Pancreas (tissue), 10 donors: ENCODE measurements around the gene FAM20A. TPM values are rescaled to one million over a fixed set of nuclear protein-coding genes. Genes with fewer than 3 reads are reported as not detected.
A peak's percentile ranks its signal among the peaks of the same experiment; 100 is the strongest.

Experiments used
- ATAC-seq, 4 donors: fragments of 200-7000 bp; cut with Tn5 transposase; one replicate each; pipeline versions ENCODE4 v1.8.0 to v1.9.1; 2020; ENCODE audit warnings: mild to moderate bottlenecking in 4 of 4, moderate library complexity in 4 of 4
- DNase-seq, 6 donors: peaks; one replicate each; pipeline ENCODE4 v3.0.0-alpha.2; 2020
- FAIRE-seq: peaks from 2 replicates; lab custom pipeline; 2012; peaks lifted over from hg19 to GRCh38; lab: Jason Lieb, UNC
- H3K27ac ChIP-seq, 4 donors: fragments of 200-600 bp; sonication (generic); 1 replicate in 3 of 4; 2 replicates in 1 of 4; pipeline versions ENCODE4 v1.5.0 to v1.8.0; 2020
- H3K27me3 ChIP-seq, 4 donors: fragments of 200-600 bp; one replicate each; pipeline ENCODE4 v1.8.0; 2021
- H3K36me3 ChIP-seq, 3 donors: fragments of 200-600 bp; sonication (generic) in 1 of 3; one replicate each; pipeline versions ENCODE4 v1.5.0 to v1.8.0; 2020 to 2021
- H3K4me1 ChIP-seq, 3 donors: fragments of 200-600 bp; one replicate each; pipeline ENCODE4 v1.8.0; 2021
- H3K4me3 ChIP-seq, 4 donors: fragments of 200-600 bp; sonication (generic) in 2 of 4; one replicate each; pipeline versions ENCODE4 v1.5.0 to v1.8.0; 2020 to 2021
- H3K9me3 ChIP-seq, 4 donors: fragments of 200-600 bp; one replicate each; pipeline ENCODE4 v1.8.0; 2021
- WGBS, 2 donors: extraction: QIAGEN DNeasy Blood & Tissue Kit; methylation state at CpG; one replicate each; pipeline ENCODE4 v1.1.7; 2013; 5-methylcytosine and 5-hydroxymethylcytosine counted together
- intact Hi-C, 3 donors: fragments of 100-400 bp; cut with DNase I; formaldehyde crosslinking; loops; one replicate each; pipeline versions ENCODE4 v1.11.1 to v1.14.2; 2022
- polyA plus RNA-seq, 2 donors: library from polyadenylated mRNA; stranded (reverse); fragments of 200-250 nt; gene quantifications; one replicate each; pipeline ENCODE4 v1.2.3, GENCODE V29; 2013
- total RNA-seq, 6 donors: library from RNA; stranded (reverse); fragmentation: NEBNext Ultra II Directional in 4 of 6; extraction: Animal tissue kit (Norgen Biotek cat#: 25700) in 4 of 6; gene quantifications; one replicate each; pipeline versions ENCODE4 v1.2.1 to v1.2.4, GENCODE V29; 2021 to 2023
- TF ChIP-seq, protein P1 (sequence below), 4 donors: fragments of 200-600 bp; sonication (generic) in 3 of 4; IDR thresholded peaks; one replicate each; pipeline versions ENCODE4 v1.5.0 to v1.8.0; 2021; ENCODE audit warnings: antibody characterized with exemption in 4 of 4
- donor health status: healthy with polysubstance abuse.
- donor health status: DM: no; HTN: no; CAD: no; lungs with moderate emphysema.
- donor health status: DM: no; HTN: no; CAD: no.
- donor health status: control.
- donor health status: control.
- donor health status: Bipolar disorder and iron deficiency.
- donor health status: DM: yes; HTN: yes; CAD: no.
- donor health status: DM: no; HTN: no; CAD: no.
- donor health status: DM: no; HTN: no; CAD: no.
- donor health status: DM: yes; HTN: yes; CAD: no.

FAM20A gene
- total and polyA plus RNA-seq, 8 donors: 0.46 to 9.0 (median 3.9) TPM

GRCh38 chr17:68535922-68536321, 65.2 kb downstream of the FAM20A start:
- FAIRE-seq (no peak), ATAC-seq (no peak), DNase-seq (no peak)
- 52 to 53% methylated on average over 3 of the region's 3 CpGs for WGBS, 2 donors
- H3K27me3 ChIP-seq: no peaks in the 10 kb centered on the region
- intact Hi-C loops: no loop called here
- H3K9me3 ChIP-seq: no peaks in the 10 kb centered on the region
- peaks cover 0 to 25% (median 0%) of the 10 kb centered on the region in 3 donors for H3K36me3 ChIP-seq
- TF ChIP-seq, protein P1, sequence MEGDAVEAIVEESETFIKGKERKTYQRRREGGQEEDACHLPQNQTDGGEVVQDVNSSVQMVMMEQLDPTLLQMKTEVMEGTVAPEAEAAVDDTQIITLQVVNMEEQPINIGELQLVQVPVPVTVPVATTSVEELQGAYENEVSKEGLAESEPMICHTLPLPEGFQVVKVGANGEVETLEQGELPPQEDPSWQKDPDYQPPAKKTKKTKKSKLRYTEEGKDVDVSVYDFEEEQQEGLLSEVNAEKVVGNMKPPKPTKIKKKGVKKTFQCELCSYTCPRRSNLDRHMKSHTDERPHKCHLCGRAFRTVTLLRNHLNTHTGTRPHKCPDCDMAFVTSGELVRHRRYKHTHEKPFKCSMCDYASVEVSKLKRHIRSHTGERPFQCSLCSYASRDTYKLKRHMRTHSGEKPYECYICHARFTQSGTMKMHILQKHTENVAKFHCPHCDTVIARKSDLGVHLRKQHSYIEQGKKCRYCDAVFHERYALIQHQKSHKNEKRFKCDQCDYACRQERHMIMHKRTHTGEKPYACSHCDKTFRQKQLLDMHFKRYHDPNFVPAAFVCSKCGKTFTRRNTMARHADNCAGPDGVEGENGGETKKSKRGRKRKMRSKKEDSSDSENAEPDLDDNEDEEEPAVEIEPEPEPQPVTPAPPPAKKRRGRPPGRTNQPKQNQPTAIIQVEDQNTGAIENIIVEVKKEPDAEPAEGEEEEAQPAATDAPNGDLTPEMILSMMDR (IDR thresholded peaks at IDR 0.05): no peak
- no peak overlapping the region for H3K4me3 ChIP-seq
- no peaks in the 10 kb centered on the region for H3K4me1 ChIP-seq
- H3K27ac ChIP-seq: no peak overlapping the region

DNA sequence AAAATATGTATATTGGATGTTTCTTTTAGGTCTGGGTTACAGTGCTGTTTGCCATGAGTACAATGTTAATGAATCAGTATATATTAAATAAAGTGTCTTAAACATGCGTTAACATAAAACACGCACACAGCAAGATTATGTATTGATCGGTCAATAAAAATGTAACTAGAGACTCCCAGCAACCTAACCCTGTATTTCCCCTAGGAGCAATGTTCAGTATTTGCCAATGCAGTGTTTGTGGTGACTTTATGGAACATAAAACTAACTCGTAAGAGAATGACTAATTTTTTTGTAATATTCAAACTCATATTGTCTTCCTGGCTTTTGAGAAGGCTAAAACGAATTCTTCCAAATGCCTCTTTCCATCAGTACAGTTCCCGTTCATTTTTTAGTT, 66.5 kb downstream of the FAM20A start:
- no peak overlapping the region for H3K27ac ChIP-seq
- peaks cover 0 to 33% (median 8%) of the 10 kb centered on the region in 3 donors for H3K36me3 ChIP-seq
- intact Hi-C loops: no loop called here
- DNase-seq (no peak), ATAC-seq (no peak), FAIRE-seq (no peak)
- TF ChIP-seq, protein P1 (IDR thresholded peaks at IDR 0.05): no peak
- H3K4me3 ChIP-seq: no peak overlapping the region
- no peaks in the 10 kb centered on the region for H3K4me1 ChIP-seq
- WGBS, 2 donors: 78 to 82% methylated on average over 6 of the region's 6 CpGs
- no peaks in the 10 kb centered on the region for H3K9me3 ChIP-seq
- H3K27me3 ChIP-seq: no peaks in the 10 kb centered on the region

DNA sequence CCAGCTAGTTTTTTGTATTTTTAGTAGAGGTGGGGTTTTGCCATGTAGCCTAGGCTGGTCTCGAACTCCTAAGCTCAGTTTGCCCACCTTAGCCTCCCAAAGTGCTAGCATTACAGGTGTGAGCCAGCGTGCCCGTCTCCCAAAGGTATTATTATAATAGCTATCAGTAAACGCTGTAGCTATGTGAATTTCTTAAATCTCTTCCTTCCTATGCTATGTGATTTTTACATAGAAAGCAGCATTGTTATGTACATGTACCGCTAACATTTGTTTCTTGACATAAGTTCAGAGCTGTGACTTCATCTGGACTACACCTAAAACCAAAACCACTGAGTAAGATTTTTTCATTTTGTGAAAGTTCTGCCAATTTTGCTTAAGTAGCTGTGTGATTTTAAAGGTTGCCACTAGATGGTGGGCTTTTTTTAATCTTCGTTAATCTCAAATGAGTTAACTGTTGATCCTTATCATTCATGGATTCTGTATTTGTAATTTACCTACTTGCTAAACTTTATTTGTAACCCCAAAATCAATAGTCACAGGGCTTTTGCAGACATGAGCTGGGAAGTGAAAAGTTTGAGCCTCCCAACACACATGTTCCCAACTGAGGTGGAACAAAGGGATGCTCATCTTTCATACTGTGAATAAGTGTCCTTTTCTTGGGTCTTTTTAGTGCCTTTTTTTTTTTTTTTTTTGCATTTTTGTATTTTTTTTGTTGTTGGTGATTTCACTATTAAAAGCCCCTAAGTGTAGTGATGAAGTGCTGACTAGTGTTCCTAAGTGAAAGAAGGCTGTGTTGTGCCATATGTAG, 67.1 kb downstream of the FAM20A start:
- ATAC-seq (peak in 2 of 4 donors; percentile 40 to 44), FAIRE-seq (no peak), DNase-seq (no peak)
- Histone ChIP-seq H3K36me3 (peaks cover 0 to 39% (median 14%) of the 10 kb centered on the region in 3 donors), H3K27ac (no peak overlapping the region), H3K4me1 (no peaks in the 10 kb centered on the region), H3K27me3 (no peaks in the 10 kb centered on the region), H3K4me3 (no peak overlapping the region), H3K9me3 (no peaks in the 10 kb centered on the region)
- TF ChIP-seq, protein P1 (IDR thresholded peaks at IDR 0.05): peak in 1 of 4 donors; percentile 7
- intact Hi-C loops: no loop called here
- 78 to 86% methylated on average over 6 of the region's 6 CpGs for WGBS, 2 donors

- peaks cover 4 to 8% (median 7%) of the 10 kb centered on the region in 3 donors for H3K4me1 ChIP-seq
- no peak overlapping the region for H3K27ac ChIP-seq
- TF ChIP-seq, protein P1 (IDR thresholded peaks at IDR 0.05): no peak
- H3K27me3 ChIP-seq: no peaks in the 10 kb centered on the region
- H3K36me3 ChIP-seq: peaks cover 0 to 41% (median 17%) of the 10 kb centered on the region in 3 donors
- no peak for DNase-seq
- no peaks in the 10 kb centered on the region for H3K9me3 ChIP-seq
- intact Hi-C loops: no loop called here
- no peak overlapping the region for H3K4me3 ChIP-seq
- 84 to 87% methylated on average over 3 of the region's 3 CpGs for WGBS, 2 donors
- no peak for ATAC-seq
- no peak for FAIRE-seq
These were observed 68.3 kb downstream of the FAM20A start for GRCh38 chr17:68532826-68533225.

- Histone ChIP-seq H3K4me1 (peaks cover 8 to 19% (median 12%) of the 10 kb centered on the region in 3 donors), H3K4me3 (no peak overlapping the region), H3K27me3 (no peaks in the 10 kb centered on the region), H3K27ac (no peak overlapping the region), H3K36me3 (peaks cover 0 to 38% (median 17%) of the 10 kb centered on the region in 3 donors), H3K9me3 (no peaks in the 10 kb centered on the region)
- 88 to 91% methylated on average over 4 of the region's 4 CpGs for WGBS, 2 donors
- TF ChIP-seq, protein P1 (IDR thresholded peaks at IDR 0.05): no peak
- FAIRE-seq: no peak
- intact Hi-C loops: no loop called here
- no peak for ATAC-seq
- DNase-seq: no peak
These were observed 69.9 kb downstream of the FAM20A start for GRCh38 chr17:68531252-68531651.
